Karpas-422 (cell line): ENCODE measurements around the gene LRRC66. TPM values are rescaled to one million over a fixed set of nuclear protein-coding genes. Genes with fewer than 3 reads are reported as not detected.

ENCODE experiments used
- DNase-seq: peaks from one replicate; pipeline ENCODE4 v3.0.0-alpha.2; 2015
- H2AFZ ChIP-seq: fragments of 200-600 bp; sonication (generic); 2 replicates; pipeline ENCODE4 v1.6.1; 2014; ENCODE audit warnings: antibody characterized with exemption, low read length, mixed read lengths
- H3K27ac ChIP-seq: fragments of 200-600 bp; sonication (generic); 2 replicates; pipeline ENCODE4 v1.5.1; 2014; ENCODE audit warnings: mild to moderate bottlenecking, low read length, moderate library complexity
- H3K27me3 ChIP-seq: fragments of 200-600 bp; sonication (generic); 2 replicates; pipeline ENCODE4 v1.6.1; 2014; ENCODE audit warnings: low read length, mixed read lengths
- H3K36me3 ChIP-seq: fragments of 200-600 bp; sonication (generic); 2 replicates; pipeline ENCODE4 v1.6.1; 2014; ENCODE audit warnings: low read length, mixed read lengths; ENCODE audit not compliant: insufficient read depth
- H3K4me1 ChIP-seq: fragments of 200-600 bp; sonication (generic); 2 replicates; pipeline ENCODE4 v1.6.1; 2014; ENCODE audit warnings: mild to moderate bottlenecking, low read length, mixed read lengths
- H3K4me2 ChIP-seq: fragments of 200-600 bp; sonication (generic); 2 replicates; pipeline ENCODE4 v1.6.1; 2014; ENCODE audit warnings: low read length, low read depth, mild to moderate bottlenecking; ENCODE audit not compliant: poor library complexity, severe bottlenecking
- H3K4me3 ChIP-seq: fragments of 200-600 bp; sonication (generic); 2 replicates; pipeline ENCODE4 v1.5.1; 2014; ENCODE audit warnings: mild to moderate bottlenecking, antibody characterized with exemption, low read length, mixed read lengths
- H3K79me2 ChIP-seq: fragments of 200-600 bp; sonication (generic); 2 replicates; pipeline ENCODE4 v1.6.1; 2014; ENCODE audit warnings: mild to moderate bottlenecking, low read length, mixed read lengths
- H3K9ac ChIP-seq: fragments of 200-600 bp; sonication (generic); 2 replicates; pipeline ENCODE4 v1.6.0; 2014; ENCODE audit warnings: low read length
- H3K9me2 ChIP-seq: fragments of 200-600 bp; sonication (generic), shearing (Covaris generic); replicated peaks from 2 replicates; pipeline ENCODE4 v1.6.0; 2014; ENCODE audit warnings: mild to moderate bottlenecking, low read length, moderate library complexity; ENCODE audit not compliant: insufficient read depth
- H3K9me3 ChIP-seq: fragments of 300-700, 200-600 bp; sonication (generic); 2 replicates; pipeline ENCODE4 v1.6.1; 2014; ENCODE audit warnings: low read length, mixed read lengths
- H4K20me1 ChIP-seq: fragments of 200-600 bp; sonication (generic); 2 replicates; pipeline ENCODE4 v1.6.1; 2014; ENCODE audit warnings: mild to moderate bottlenecking, antibody characterized with exemption, low read length, low read depth; ENCODE audit not compliant: insufficient read depth
- total RNA-seq: library from RNA; depleted of rRNA; stranded (reverse); fragments of >200 nt; shearing (Covaris generic); gene quantifications from 2 replicates; pipeline ENCODE4 v1.2.3, GENCODE V29; 2014; ENCODE audit warnings: low replicate concordance

The LRRC66 gene
- total RNA-seq, 1 experiment from 2014 or later = 0.07 TPM

GRCh38 chr4:52028970-52029369, 8.8 kb upstream of the LRRC66 start:
- H3K36me3 ChIP-seq = peaks cover 29% of the 10 kb centered on the region

GRCh38 chr4:52017814-52018213, 2.3 kb downstream of the LRRC66 start:
- Histone ChIP-seq H3K27ac (no peak overlapping the region), H3K4me3 (no peak overlapping the region), H3K9me3 (no peaks in the 10 kb centered on the region), H2AFZ (no peak overlapping the region), H3K9me2 (no peaks in the 10 kb centered on the region), H3K36me3 (no peaks in the 10 kb centered on the region; the same call in 1 of the 2 replicates), H3K79me2 (no peaks in the 10 kb centered on the region), H3K4me2 (no peak overlapping the region), H3K4me1 (no peaks in the 10 kb centered on the region), H4K20me1 (no peaks in the 10 kb centered on the region), H3K27me3 (no peaks in the 10 kb centered on the region), H3K9ac (no peak overlapping the region)
- no peak for DNase-seq

More at GRCh38 chr4:52028970-52029369, 8.8 kb upstream of the LRRC66 start:
- Histone ChIP-seq H3K27me3 (no peaks in the 10 kb centered on the region), H3K9me2 (no peaks in the 10 kb centered on the region), H3K4me1 (no peaks in the 10 kb centered on the region), H3K4me2 (no peak overlapping the region), H3K9ac (no peak overlapping the region), H3K9me3 (no peaks in the 10 kb centered on the region), H4K20me1 (no peaks in the 10 kb centered on the region), H3K27ac (no peak overlapping the region), H3K79me2 (peaks cover 31% of the 10 kb centered on the region), H2AFZ (no peak overlapping the region), H3K4me3 (no peak overlapping the region)
- no peak for DNase-seq

DNA sequence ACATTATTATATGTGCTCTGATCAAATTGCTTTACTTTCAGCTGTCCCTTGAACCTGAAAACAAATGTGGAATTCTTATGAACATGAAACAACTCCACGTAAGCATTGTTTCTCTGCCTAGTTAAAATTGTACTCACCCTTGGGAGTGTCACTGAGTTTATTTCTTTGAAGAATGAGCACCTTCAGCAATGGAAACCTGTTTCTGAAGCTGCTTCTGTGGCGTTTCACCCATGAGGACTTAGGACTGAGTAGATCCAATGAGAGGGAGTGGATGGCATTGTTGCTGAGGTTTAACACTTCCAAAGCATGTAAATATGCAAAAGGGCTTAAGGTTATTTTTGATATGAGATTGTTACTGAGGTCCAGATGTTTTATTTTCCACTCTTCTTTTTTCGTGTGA, 3.2 kb downstream of the LRRC66 start:
- no peak for DNase-seq
- H3K4me3 ChIP-seq = no peak overlapping the region
- H3K79me2 ChIP-seq = no peaks in the 10 kb centered on the region
- no peak overlapping the region for H2AFZ ChIP-seq
- H3K9me3 ChIP-seq = no peaks in the 10 kb centered on the region
- no peak overlapping the region for H3K9ac ChIP-seq
- H3K4me1 ChIP-seq = no peaks in the 10 kb centered on the region
- no peaks in the 10 kb centered on the region for H3K9me2 ChIP-seq
- no peak overlapping the region for H3K27ac ChIP-seq
- no peaks in the 10 kb centered on the region for H3K36me3 ChIP-seq
- no peak overlapping the region for H3K4me2 ChIP-seq
- no peaks in the 10 kb centered on the region for H3K27me3 ChIP-seq
- H4K20me1 ChIP-seq = no peaks in the 10 kb centered on the region

GRCh38 chr4:52015366-52015765, 4.8 kb downstream of the LRRC66 start:
- H2AFZ ChIP-seq = no peak overlapping the region
- no peaks in the 10 kb centered on the region for H4K20me1 ChIP-seq
- H3K27me3 ChIP-seq = no peaks in the 10 kb centered on the region
- no peak overlapping the region for H3K4me2 ChIP-seq
- no peaks in the 10 kb centered on the region for H3K36me3 ChIP-seq
- no peaks in the 10 kb centered on the region for H3K9me3 ChIP-seq
- no peaks in the 10 kb centered on the region for H3K9me2 ChIP-seq
- H3K27ac ChIP-seq = no peak overlapping the region
- H3K4me1 ChIP-seq = peaks cover 5% of the 10 kb centered on the region; the same call in 1 of the 2 replicates
- no peak for DNase-seq
- H3K79me2 ChIP-seq = no peaks in the 10 kb centered on the region
- H3K4me3 ChIP-seq = no peak overlapping the region
- H3K9ac ChIP-seq = no peak overlapping the region

- H3K9ac ChIP-seq = no peak overlapping the region
- no peak overlapping the region for H3K4me2 ChIP-seq
- no peak overlapping the region for H3K27ac ChIP-seq
- H3K4me3 ChIP-seq = no peak overlapping the region
- H2AFZ ChIP-seq = no peak overlapping the region
- no peak for DNase-seq
- no peaks in the 10 kb centered on the region for H4K20me1 ChIP-seq
- H3K9me2 ChIP-seq = no peaks in the 10 kb centered on the region
- H3K36me3 ChIP-seq = no peaks in the 10 kb centered on the region
- H3K27me3 ChIP-seq = no peaks in the 10 kb centered on the region
- no peaks in the 10 kb centered on the region for H3K9me3 ChIP-seq
- no peaks in the 10 kb centered on the region for H3K79me2 ChIP-seq
- peaks cover 5% of the 10 kb centered on the region; the same call in 1 of the 2 replicates for H3K4me1 ChIP-seq
Measured at GRCh38 chr4:52014903-52015302, 5.3 kb downstream of the LRRC66 start.

DNA sequence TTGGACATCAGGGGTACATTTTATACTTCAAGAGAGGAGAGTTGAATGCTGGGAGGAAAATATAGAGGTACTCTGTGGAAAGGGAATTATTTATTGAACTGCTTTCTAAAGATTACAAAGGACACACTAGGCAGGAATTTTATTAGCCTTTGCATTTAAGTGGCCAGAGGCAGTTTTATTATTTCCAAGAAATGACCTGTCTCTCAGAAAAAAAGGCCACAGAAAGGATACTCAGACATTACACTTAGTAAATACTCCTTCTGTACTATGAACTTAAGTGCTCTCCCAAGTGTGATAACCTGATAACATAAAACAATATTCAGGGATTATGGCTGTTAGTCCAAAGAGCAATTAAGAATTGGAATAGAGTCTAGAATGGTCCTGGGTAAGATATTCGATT, 7.5 kb downstream of the LRRC66 start:
- Histone ChIP-seq H4K20me1 (no peaks in the 10 kb centered on the region), H3K4me3 (no peak overlapping the region), H3K79me2 (no peaks in the 10 kb centered on the region), H3K36me3 (no peaks in the 10 kb centered on the region), H3K9me3 (no peaks in the 10 kb centered on the region), H3K9me2 (no peaks in the 10 kb centered on the region), H3K27me3 (no peaks in the 10 kb centered on the region), H3K27ac (no peak overlapping the region), H3K4me1 (peaks cover 5% of the 10 kb centered on the region; the same call in 1 of the 2 replicates), H2AFZ (no peak overlapping the region), H3K9ac (no peak overlapping the region), H3K4me2 (no peak overlapping the region)
- DNase-seq = no peak

- Histone ChIP-seq H3K9ac (no peak overlapping the region), H3K36me3 (no peaks in the 10 kb centered on the region), H3K4me2 (no peak overlapping the region), H2AFZ (no peak overlapping the region; the same call in 1 of the 2 replicates), H3K79me2 (no peaks in the 10 kb centered on the region), H3K9me2 (no peaks in the 10 kb centered on the region), H3K27me3 (no peaks in the 10 kb centered on the region), H3K27ac (no peak overlapping the region), H4K20me1 (no peaks in the 10 kb centered on the region), H3K4me3 (no peak overlapping the region), H3K4me1 (peaks cover 5% of the 10 kb centered on the region; the same call in 1 of the 2 replicates), H3K9me3 (no peaks in the 10 kb centered on the region)
- DNase-seq = no peak
Measured at GRCh38 chr4:52010986-52011385, 9.2 kb downstream of the LRRC66 start.

DNA sequence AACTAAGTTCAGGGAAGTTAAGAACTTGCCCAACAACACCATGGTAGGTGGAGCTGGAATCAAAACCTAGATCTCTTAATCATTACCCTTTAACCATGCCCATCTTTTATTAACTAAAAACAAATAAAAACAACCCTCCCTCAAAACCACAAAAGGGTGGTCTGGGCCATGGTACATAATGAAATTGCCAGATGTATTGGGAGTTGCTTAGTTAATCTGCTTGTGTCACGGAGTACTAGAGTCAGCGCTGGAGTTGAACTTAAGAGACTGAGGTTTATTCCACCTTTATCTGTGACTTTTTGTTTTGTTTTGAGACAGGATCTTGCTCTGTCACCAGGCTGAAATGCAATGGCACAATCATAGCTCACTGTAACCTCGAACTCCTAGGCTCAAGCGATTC, 13.3 kb downstream of the LRRC66 start:
- no peak overlapping the region for H3K4me3 ChIP-seq
- no peaks in the 10 kb centered on the region for H3K36me3 ChIP-seq

More for the DNA sequence above, 13.3 kb downstream of the LRRC66 start:
- Histone ChIP-seq H3K9me2 (no peaks in the 10 kb centered on the region), H3K4me1 (peaks cover 5% of the 10 kb centered on the region; the same call in 1 of the 2 replicates), H3K9ac (no peak overlapping the region), H3K79me2 (no peaks in the 10 kb centered on the region), H3K4me2 (no peak overlapping the region), H3K27me3 (no peaks in the 10 kb centered on the region), H3K9me3 (no peaks in the 10 kb centered on the region), H4K20me1 (no peaks in the 10 kb centered on the region), H3K27ac (no peak overlapping the region), H2AFZ (no peak overlapping the region)
- DNase-seq = no peak
